HepG2 (cell line): ENCODE data around the gene NOS1AP. TPM values are rescaled to one million over a fixed set of nuclear protein-coding genes. Genes with fewer than 3 reads are reported as not detected.
A peak's percentile ranks its signal among the peaks of the same experiment; 100 is the strongest.

Experiments used
- CBFB ChIP-seq: sonication (generic); formaldehyde crosslinking; IDR thresholded peaks from 2 replicates; pipeline ENCODE4 v1.4.0; 2020; ENCODE audit warnings: missing genetic modification reagents
- CTCF ChIP-seq: sonication (generic); formaldehyde crosslinking; IDR thresholded peaks from 2 replicates; pipeline ENCODE4 v1.5.0; 2020; ENCODE audit warnings: mild to moderate bottlenecking, missing genetic modification reagents, moderate library complexity
- GATAD2A ChIP-seq: IDR thresholded peaks from 2 replicates; pipeline ENCODE4 v1.6.1; 2016
- HMGXB4 ChIP-seq, 2 experiments: sonication (generic) in 1 of 2; formaldehyde crosslinking in 1 of 2; IDR thresholded peaks; 2 replicates each; pipeline versions ENCODE4 v1.4.0 to v1.6.1; 2018 to 2020; ENCODE audit warnings: missing genetic modification reagents in 2 of 2, borderline replicate concordance in 1 of 2, low read depth in 1 of 2, mild to moderate bottlenecking in 1 of 2, missing biosample characterization in 1 of 2
- KDM2A ChIP-seq: sonication (generic); formaldehyde crosslinking; IDR thresholded peaks from 2 replicates; pipeline ENCODE4 v1.4.0; 2020; ENCODE audit warnings: low read depth, missing genetic modification reagents, borderline replicate concordance
- RAD21 ChIP-seq: fragments of 450-650 bp; formaldehyde crosslinking; IDR thresholded peaks from 2 replicates; pipeline ENCODE4 v1.5.0; 2020; ENCODE audit warnings: mild to moderate bottlenecking
- SMC3 ChIP-seq: IDR thresholded peaks from 2 replicates; pipeline ENCODE4 v1.6.1; 2011; ENCODE audit warnings: low read length, improper control_type of control experiment
- SOX5 ChIP-seq: IDR thresholded peaks from 2 replicates; pipeline ENCODE4 v1.6.1; 2016; ENCODE audit warnings: borderline replicate concordance
- SPEN ChIP-seq: sonication (generic); formaldehyde crosslinking; IDR thresholded peaks from 2 replicates; pipeline ENCODE4 v1.5.1; 2020; ENCODE audit warnings: low read depth, mild to moderate bottlenecking, missing genetic modification reagents
- SRY ChIP-seq: sonication (generic); formaldehyde crosslinking; IDR thresholded peaks from 2 replicates; pipeline ENCODE4 v1.8.0; 2022; ENCODE audit warnings: mild to moderate bottlenecking, missing genetic modification reagents
- STAT6 ChIP-seq: sonication (generic); formaldehyde crosslinking; IDR thresholded peaks from 2 replicates; pipeline ENCODE4 v1.4.0; 2020; ENCODE audit warnings: missing genetic modification reagents, mild to moderate bottlenecking, borderline replicate concordance
- THRA ChIP-seq: sonication (generic); formaldehyde crosslinking; IDR thresholded peaks from 2 replicates; pipeline ENCODE4 v1.4.0; 2020; ENCODE audit warnings: missing genetic modification reagents, borderline replicate concordance
- ZNF124 ChIP-seq: sonication (generic); formaldehyde crosslinking; IDR thresholded peaks from 2 replicates; pipeline ENCODE4 v1.4.0; 2020; ENCODE audit warnings: missing genetic modification reagents
- ZNF761 ChIP-seq: sonication (generic); formaldehyde crosslinking; conservative IDR thresholded peaks from 2 replicates; pipeline ENCODE4 v1.4.0; 2020; ENCODE audit warnings: mild to moderate bottlenecking, missing genetic modification reagents
- polyA plus RNA-seq, 8 experiments: library from polyadenylated mRNA; depleted of rRNA in 3 of 8; stranded (reverse) in 7 of 8; unstranded in 1 of 8; fragments of >200 nt; fragmentation: Illumina TruSeq in 4 of 8; extraction: Trizol in 4 of 8; gene quantifications; 2 replicates each; pipeline versions ENCODE4 v1.2.1 to v1.2.3, GENCODE V29; 2011 to 2016; ENCODE audit warnings: low read depth in 4 of 8, missing spikeins in 1 of 8, mixed read lengths in 1 of 8; ENCODE audit not compliant: insufficient read depth in 1 of 8
- total RNA-seq, 5 experiments: library from RNA; depleted of rRNA; stranded (reverse); fragments of >200 nt; fragmentation: Illumina TruSeq; extraction: Trizol; gene quantifications; 2 replicates each; pipeline ENCODE4 v1.2.3, GENCODE V29; 2016; ENCODE audit warnings: low read depth in 1 of 5
- TF ChIP-seq, protein P1 (sequence below): sonication (generic); formaldehyde crosslinking; IDR thresholded peaks from 2 replicates; pipeline ENCODE4 v1.5.0; 2020; ENCODE audit warnings: mild to moderate bottlenecking, missing genetic modification reagents
- TF ChIP-seq, protein P2 (sequence below): sonication (generic); formaldehyde crosslinking; IDR thresholded peaks from 2 replicates; pipeline ENCODE4 v1.5.1; 2020; ENCODE audit warnings: missing genetic modification reagents, mild to moderate bottlenecking, borderline replicate concordance

NOS1AP gene
- total and polyA plus RNA-seq, 2 of the 13 experiments (the other 11 are each of a cell fraction or from before 2014, with no cell fraction given): 2.0 to 3.3 TPM

- peak; percentile 27; the same call in 1 of the 2 replicates for TF ChIP-seq KDM2A (CRISPR knock-in tag)
- TF ChIP-seq, protein P1, sequence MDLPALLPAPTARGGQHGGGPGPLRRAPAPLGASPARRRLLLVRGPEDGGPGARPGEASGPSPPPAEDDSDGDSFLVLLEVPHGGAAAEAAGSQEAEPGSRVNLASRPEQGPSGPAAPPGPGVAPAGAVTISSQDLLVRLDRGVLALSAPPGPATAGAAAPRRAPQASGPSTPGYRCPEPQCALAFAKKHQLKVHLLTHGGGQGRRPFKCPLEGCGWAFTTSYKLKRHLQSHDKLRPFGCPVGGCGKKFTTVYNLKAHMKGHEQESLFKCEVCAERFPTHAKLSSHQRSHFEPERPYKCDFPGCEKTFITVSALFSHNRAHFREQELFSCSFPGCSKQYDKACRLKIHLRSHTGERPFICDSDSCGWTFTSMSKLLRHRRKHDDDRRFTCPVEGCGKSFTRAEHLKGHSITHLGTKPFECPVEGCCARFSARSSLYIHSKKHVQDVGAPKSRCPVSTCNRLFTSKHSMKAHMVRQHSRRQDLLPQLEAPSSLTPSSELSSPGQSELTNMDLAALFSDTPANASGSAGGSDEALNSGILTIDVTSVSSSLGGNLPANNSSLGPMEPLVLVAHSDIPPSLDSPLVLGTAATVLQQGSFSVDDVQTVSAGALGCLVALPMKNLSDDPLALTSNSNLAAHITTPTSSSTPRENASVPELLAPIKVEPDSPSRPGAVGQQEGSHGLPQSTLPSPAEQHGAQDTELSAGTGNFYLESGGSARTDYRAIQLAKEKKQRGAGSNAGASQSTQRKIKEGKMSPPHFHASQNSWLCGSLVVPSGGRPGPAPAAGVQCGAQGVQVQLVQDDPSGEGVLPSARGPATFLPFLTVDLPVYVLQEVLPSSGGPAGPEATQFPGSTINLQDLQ: no peak
- TF ChIP-seq GATAD2A (CRISPR knock-in tag): 0 out of 2 replicates have a peak, but pooled peaks have one; percentile 38
- peak; percentile 96 for TF ChIP-seq CTCF (CRISPR knock-in tag)
- TF ChIP-seq ZNF761 (CRISPR knock-in tag): no peak
- TF ChIP-seq, protein P2, sequence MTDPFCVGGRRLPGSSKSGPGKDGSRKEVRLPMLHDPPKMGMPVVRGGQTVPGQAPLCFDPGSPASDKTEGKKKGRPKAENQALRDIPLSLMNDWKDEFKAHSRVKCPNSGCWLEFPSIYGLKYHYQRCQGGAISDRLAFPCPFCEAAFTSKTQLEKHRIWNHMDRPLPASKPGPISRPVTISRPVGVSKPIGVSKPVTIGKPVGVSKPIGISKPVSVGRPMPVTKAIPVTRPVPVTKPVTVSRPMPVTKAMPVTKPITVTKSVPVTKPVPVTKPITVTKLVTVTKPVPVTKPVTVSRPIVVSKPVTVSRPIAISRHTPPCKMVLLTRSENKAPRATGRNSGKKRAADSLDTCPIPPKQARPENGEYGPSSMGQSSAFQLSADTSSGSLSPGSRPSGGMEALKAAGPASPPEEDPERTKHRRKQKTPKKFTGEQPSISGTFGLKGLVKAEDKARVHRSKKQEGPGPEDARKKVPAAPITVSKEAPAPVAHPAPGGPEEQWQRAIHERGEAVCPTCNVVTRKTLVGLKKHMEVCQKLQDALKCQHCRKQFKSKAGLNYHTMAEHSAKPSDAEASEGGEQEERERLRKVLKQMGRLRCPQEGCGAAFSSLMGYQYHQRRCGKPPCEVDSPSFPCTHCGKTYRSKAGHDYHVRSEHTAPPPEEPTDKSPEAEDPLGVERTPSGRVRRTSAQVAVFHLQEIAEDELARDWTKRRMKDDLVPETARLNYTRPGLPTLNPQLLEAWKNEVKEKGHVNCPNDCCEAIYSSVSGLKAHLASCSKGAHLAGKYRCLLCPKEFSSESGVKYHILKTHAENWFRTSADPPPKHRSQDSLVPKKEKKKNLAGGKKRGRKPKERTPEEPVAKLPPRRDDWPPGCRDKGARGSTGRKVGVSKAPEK (CRISPR knock-in tag): no peak
- TF ChIP-seq SOX5 (CRISPR knock-in tag): no peak
- TF ChIP-seq SRY: no peak
- TF ChIP-seq SPEN: peak; percentile 35; the same call in 1 of the 2 replicates
- peak; percentile 96 for TF ChIP-seq RAD21 (CRISPR knock-in tag)
- peak; percentile 88 for TF ChIP-seq SMC3
- peak; percentile 46; the same call in 1 of the 2 replicates for TF ChIP-seq STAT6 (CRISPR knock-in tag)
- no peak for TF ChIP-seq CBFB (CRISPR knock-in tag)
- TF ChIP-seq THRA (CRISPR knock-in tag): 0 out of 2 replicates have a peak, but pooled peaks have one; percentile 21
- peak in 1 of 2 experiments; percentile 57; a peak in 1 of 4 replicates for TF ChIP-seq HMGXB4 (CRISPR knock-in tag; IDR thresholded peaks at IDR 0.05; ENCODE audit: borderline replicate concordance in 1 of 2, low read depth in 1 of 2)
- 0 out of 2 replicates have a peak, but pooled peaks have one; percentile 27 for TF ChIP-seq ZNF124 (CRISPR knock-in tag)
These were observed 13.4 kb upstream of the NOS1AP start (continued) for GRCh38 chr1:162056043-162056442.
